A549 (cell line): ENCODE data around the gene DHX32. TPM values are rescaled to one million over a fixed set of nuclear protein-coding genes. Genes with fewer than 3 reads are reported as not detected.

Source experiments
- ATAC-seq, 2 experiments: fragments of 200-7000 bp in 1 of 2; fragments of >200 bp in 1 of 2; cut with Nextera tagmentation in 1 of 2; cut with Tn5 transposase in 1 of 2; 3 replicates each; pipeline versions ENCODE4 v1.8.0 to v1.9.1; 2018 to 2020; ENCODE audit warnings: mild to moderate bottlenecking in 1 of 2, moderate library complexity in 1 of 2
- CTCF ChIA-PET: fragments of 300-600 bp; sonication (Branson Sonifier 250); formaldehyde crosslinking; extraction: SDS; loops from one replicate; lab custom pipeline; 2021; ENCODE audit warnings: antibody characterized with exemption, inconsistent platforms; lab: Yijun Ruan, JAX
- POLR2A ChIA-PET: fragments of 350-600 bp; formaldehyde crosslinking; extraction: SDS; loops from one replicate; lab custom pipeline; 2021; ENCODE audit warnings: antibody characterized with exemption, inconsistent platforms; lab: Yijun Ruan, JAX
- DNase-seq, 2 experiments: peaks; one replicate each; pipeline versions ENCODE4 v3.0.0 to v3.0.0-alpha.2; 2011 to 2016; ENCODE audit warnings: low read depth in 1 of 2, low spot score in 1 of 2
- FAIRE-seq: peaks from 2 replicates; lab custom pipeline; 2011; peaks lifted over from hg19 to GRCh38; lab: Jason Lieb, UNC
- H3K27ac ChIP-seq, 2 experiments: fragments of >200 bp; sonication (Bioruptor Twin); formaldehyde crosslinking; 3 replicates each; pipeline ENCODE4 v1.5.1; 2016 to 2017
- H3K4me1 ChIP-seq: fragments of >200 bp; sonication (Bioruptor Twin); formaldehyde crosslinking; 3 replicates; pipeline ENCODE4 v1.6.1; 2016
- H3K4me2 ChIP-seq: fragments of >200 bp; sonication (Bioruptor Twin); formaldehyde crosslinking; 3 replicates; pipeline ENCODE4 v1.6.1; 2016
- H3K4me3 ChIP-seq: fragments of >200 bp; sonication (Bioruptor Twin); formaldehyde crosslinking; 3 replicates; pipeline ENCODE4 v1.5.1; 2016
- H3K9me3 ChIP-seq: fragments of >200 bp; sonication (Bioruptor Twin); formaldehyde crosslinking; 3 replicates; pipeline ENCODE4 v1.6.1; 2016
- CBX2 ChIP-seq: fragments of 200-600 bp; sonication (generic); IDR thresholded peaks from 2 replicates; pipeline ENCODE4 v1.6.1; 2016; ENCODE audit warnings: low read depth, mild to moderate bottlenecking, borderline replicate concordance
- CEBPB ChIP-seq, 2 experiments: fragments of >200 bp in 1 of 2; sonication (Bioruptor Twin) in 1 of 2; formaldehyde crosslinking in 1 of 2; IDR thresholded peaks; 2 replicates each; pipeline ENCODE4 v1.6.1; 2012 to 2016
- CHD2 ChIP-seq: fragments of 150-350 bp; IDR thresholded peaks from 2 replicates; pipeline ENCODE4 v1.6.1; 2014; ENCODE audit warnings: low read length; ENCODE audit not compliant: partially characterized antibody
- EHF ChIP-seq: fragments of 250-450 bp; sonication (Bioruptor Pico); IDR thresholded peaks from 2 replicates; pipeline ENCODE4 v1.5.0; 2020; ENCODE audit warnings: mild to moderate bottlenecking
- FOSL2 ChIP-seq, 2 experiments: fragments of 450-650 bp in 1 of 2; fragments of >200 bp in 1 of 2; sonication (Bioruptor Twin) in 1 of 2; formaldehyde crosslinking; IDR thresholded peaks; 2 replicates each; pipeline versions ENCODE4 v1.5.0 to v1.6.1; 2016 to 2020; ENCODE audit warnings: mild to moderate bottlenecking in 1 of 2, moderate library complexity in 1 of 2
- HEYL ChIP-seq: fragments of 250-450 bp; sonication (Bioruptor Pico); IDR thresholded peaks from 2 replicates; pipeline ENCODE4 v1.8.0; 2021; ENCODE audit warnings: mild to moderate bottlenecking, moderate library complexity
- JUNB ChIP-seq: fragments of >200 bp; sonication (Bioruptor Twin); formaldehyde crosslinking; IDR thresholded peaks from 2 replicates; pipeline ENCODE4 v1.6.1; 2016
- KDM1A ChIP-seq: fragments of 200-600 bp; sonication (generic); IDR thresholded peaks from 2 replicates; pipeline ENCODE4 v1.6.1; 2016; ENCODE audit warnings: low read depth, mild to moderate bottlenecking
- MYC ChIP-seq: IDR thresholded peaks from 2 replicates; pipeline ENCODE4 v1.6.1; 2012; ENCODE audit warnings: mild to moderate bottlenecking, inconsistent platforms, low read length, improper control_type of control experiment, borderline replicate concordance
- NR3C1 ChIP-seq: fragments of >200 bp; sonication (Bioruptor Twin); formaldehyde crosslinking; IDR thresholded peaks from 3 replicates; pipeline ENCODE4 v1.6.1; 2017
- PHF8 ChIP-seq: fragments of 200-600 bp; sonication (generic); IDR thresholded peaks from 2 replicates; pipeline ENCODE4 v1.6.1; 2016; ENCODE audit warnings: low read depth, mild to moderate bottlenecking, antibody characterized with exemption, moderate library complexity, borderline replicate concordance
- RAD21 ChIP-seq, 2 experiments: fragments of >200 bp in 1 of 2; sonication (Bioruptor Twin) in 1 of 2; formaldehyde crosslinking in 1 of 2; IDR thresholded peaks in 1 of 2; conservative IDR thresholded peaks in 1 of 2; 2 replicates in 1 of 2; 3 replicates in 1 of 2; pipeline ENCODE4 v1.6.1; 2012 to 2018; ENCODE audit warnings: inconsistent platforms in 1 of 2
- RARB ChIP-seq: fragments of 250-450 bp; sonication (Bioruptor Pico); IDR thresholded peaks from 2 replicates; pipeline ENCODE4 v1.8.0; 2021; ENCODE audit warnings: mild to moderate bottlenecking, moderate library complexity
- RCOR1 ChIP-seq: fragments of 150-350 bp; IDR thresholded peaks from 2 replicates; pipeline ENCODE4 v1.6.1; 2014; ENCODE audit warnings: antibody characterized with exemption, low read length, low read depth
- ZFP36 ChIP-seq: fragments of 450-650 bp; IDR thresholded peaks from 2 replicates; pipeline ENCODE4 v1.6.1; 2014; ENCODE audit warnings: borderline replicate concordance; ENCODE audit not compliant: partially characterized antibody
- WGBS: methylation state at CpG from one replicate; pipeline ENCODE4 v1.1.6; 2017; ENCODE audit errors: missing lambda C conversion rate; 5-methylcytosine and 5-hydroxymethylcytosine counted together
- polyA plus RNA-seq, 4 experiments: library from polyadenylated mRNA; depleted of rRNA in 3 of 4; stranded (reverse); fragments of >200 nt; fragmentation: RNase III in 1 of 4; extraction: RNeasy Plus Mini Kit Qiagen cat#74134 plus additional on column Dnase treatment in 1 of 4; gene quantifications; 2 replicates in 3 of 4; 3 replicates in 1 of 4; pipeline ENCODE4 v1.2.3, GENCODE V29; 2011 to 2017
- TF ChIP-seq, protein P1 (sequence below): fragments of 200-600 bp; sonication (generic); IDR thresholded peaks from 2 replicates; pipeline ENCODE4 v1.6.1; 2016; ENCODE audit warnings: antibody characterized with exemption, mild to moderate bottlenecking, moderate library complexity
- TF ChIP-seq, protein P2 (sequence below): fragments of 150-350 bp; IDR thresholded peaks from 2 replicates; pipeline ENCODE4 v1.6.1; 2014; ENCODE audit warnings: low read depth, mild to moderate bottlenecking, low read length
- TF ChIP-seq, protein P3 (sequence below): fragments of >200 bp; sonication (Bioruptor Twin); formaldehyde crosslinking; IDR thresholded peaks from 3 replicates; pipeline ENCODE4 v1.5.1; 2016
- TF ChIP-seq, protein P4 (sequence below): fragments of >200 bp; sonication (Bioruptor Twin); formaldehyde crosslinking; IDR thresholded peaks from 2 replicates; pipeline ENCODE4 v1.6.1; 2016

The DHX32 gene
- polyA plus RNA-seq, 2 of the 4 experiments (the other 2 are of a cell fraction): 37.4 to 61.8 TPM

DNA sequence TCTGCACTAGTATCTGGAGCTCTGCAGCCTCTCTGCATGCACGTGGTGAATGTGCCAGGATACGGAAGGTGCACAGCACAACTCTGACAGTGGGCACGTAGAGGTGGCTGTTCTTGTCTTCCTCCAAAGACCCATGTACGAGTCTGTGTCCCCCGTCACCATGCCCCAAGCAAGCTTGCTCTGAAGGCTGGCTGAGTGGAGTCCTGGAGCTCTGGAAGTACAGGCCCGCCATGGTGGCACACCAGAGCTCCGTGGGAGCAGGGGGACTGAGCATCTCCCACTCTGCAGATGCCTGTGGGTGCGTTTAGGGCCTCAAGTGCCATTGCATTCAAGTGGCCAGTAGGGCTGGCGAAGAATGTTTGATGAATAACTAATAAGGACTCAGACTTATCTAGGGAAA, 40.7 kb downstream of the DHX32 start:
- TF ChIP-seq, protein P1, sequence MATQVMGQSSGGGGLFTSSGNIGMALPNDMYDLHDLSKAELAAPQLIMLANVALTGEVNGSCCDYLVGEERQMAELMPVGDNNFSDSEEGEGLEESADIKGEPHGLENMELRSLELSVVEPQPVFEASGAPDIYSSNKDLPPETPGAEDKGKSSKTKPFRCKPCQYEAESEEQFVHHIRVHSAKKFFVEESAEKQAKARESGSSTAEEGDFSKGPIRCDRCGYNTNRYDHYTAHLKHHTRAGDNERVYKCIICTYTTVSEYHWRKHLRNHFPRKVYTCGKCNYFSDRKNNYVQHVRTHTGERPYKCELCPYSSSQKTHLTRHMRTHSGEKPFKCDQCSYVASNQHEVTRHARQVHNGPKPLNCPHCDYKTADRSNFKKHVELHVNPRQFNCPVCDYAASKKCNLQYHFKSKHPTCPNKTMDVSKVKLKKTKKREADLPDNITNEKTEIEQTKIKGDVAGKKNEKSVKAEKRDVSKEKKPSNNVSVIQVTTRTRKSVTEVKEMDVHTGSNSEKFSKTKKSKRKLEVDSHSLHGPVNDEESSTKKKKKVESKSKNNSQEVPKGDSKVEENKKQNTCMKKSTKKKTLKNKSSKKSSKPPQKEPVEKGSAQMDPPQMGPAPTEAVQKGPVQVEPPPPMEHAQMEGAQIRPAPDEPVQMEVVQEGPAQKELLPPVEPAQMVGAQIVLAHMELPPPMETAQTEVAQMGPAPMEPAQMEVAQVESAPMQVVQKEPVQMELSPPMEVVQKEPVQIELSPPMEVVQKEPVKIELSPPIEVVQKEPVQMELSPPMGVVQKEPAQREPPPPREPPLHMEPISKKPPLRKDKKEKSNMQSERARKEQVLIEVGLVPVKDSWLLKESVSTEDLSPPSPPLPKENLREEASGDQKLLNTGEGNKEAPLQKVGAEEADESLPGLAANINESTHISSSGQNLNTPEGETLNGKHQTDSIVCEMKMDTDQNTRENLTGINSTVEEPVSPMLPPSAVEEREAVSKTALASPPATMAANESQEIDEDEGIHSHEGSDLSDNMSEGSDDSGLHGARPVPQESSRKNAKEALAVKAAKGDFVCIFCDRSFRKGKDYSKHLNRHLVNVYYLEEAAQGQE: no peak
- TF ChIP-seq RCOR1 (no peak), CBX2 (no peak), RAD21 (conservative IDR thresholded peaks at IDR 0.05 in 1 of 2, IDR thresholded peaks at IDR 0.05 in 1 of 2) (no peak), EHF (no peak), HEYL (no peak), MYC (no peak), PHF8 (no peak), CHD2 (no peak)
- TF ChIP-seq, protein P2, sequence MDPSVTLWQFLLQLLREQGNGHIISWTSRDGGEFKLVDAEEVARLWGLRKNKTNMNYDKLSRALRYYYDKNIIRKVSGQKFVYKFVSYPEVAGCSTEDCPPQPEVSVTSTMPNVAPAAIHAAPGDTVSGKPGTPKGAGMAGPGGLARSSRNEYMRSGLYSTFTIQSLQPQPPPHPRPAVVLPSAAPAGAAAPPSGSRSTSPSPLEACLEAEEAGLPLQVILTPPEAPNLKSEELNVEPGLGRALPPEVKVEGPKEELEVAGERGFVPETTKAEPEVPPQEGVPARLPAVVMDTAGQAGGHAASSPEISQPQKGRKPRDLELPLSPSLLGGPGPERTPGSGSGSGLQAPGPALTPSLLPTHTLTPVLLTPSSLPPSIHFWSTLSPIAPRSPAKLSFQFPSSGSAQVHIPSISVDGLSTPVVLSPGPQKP: no peak
- H3K4me2 ChIP-seq: peak overlapping the region; percentile 65
- CTCF ChIA-PET: interaction anchor here (0.5 to 1.3 kb wide), 3 partner anchors 8 to 40 kb away, joined by 3 read pairs; no protein-coding TSS in a partner anchor
- peaks cover 20% of the 10 kb centered on the region for H3K4me1 ChIP-seq
- FAIRE-seq: no peak
- H3K27ac ChIP-seq: peak overlapping the region in 1 of 2 experiments; percentile 55; a peak in 3 of 6 replicates
- ATAC-seq: peak in 1 of 2 experiments; percentile 11; a peak in 3 of 6 replicates
- DNase-seq: no peak
- no peak overlapping the region for H3K4me3 ChIP-seq
- H3K9me3 ChIP-seq: no peaks in the 10 kb centered on the region
- WGBS: 91% methylated on average over 8 of the region's 9 CpGs
- POLR2A ChIA-PET: interaction anchor here (1.0 kb wide), 1 partner anchor 17 kb away, joined by 5 read pairs; the partner anchor contains the start of genes BCCIP and UROS

DNA sequence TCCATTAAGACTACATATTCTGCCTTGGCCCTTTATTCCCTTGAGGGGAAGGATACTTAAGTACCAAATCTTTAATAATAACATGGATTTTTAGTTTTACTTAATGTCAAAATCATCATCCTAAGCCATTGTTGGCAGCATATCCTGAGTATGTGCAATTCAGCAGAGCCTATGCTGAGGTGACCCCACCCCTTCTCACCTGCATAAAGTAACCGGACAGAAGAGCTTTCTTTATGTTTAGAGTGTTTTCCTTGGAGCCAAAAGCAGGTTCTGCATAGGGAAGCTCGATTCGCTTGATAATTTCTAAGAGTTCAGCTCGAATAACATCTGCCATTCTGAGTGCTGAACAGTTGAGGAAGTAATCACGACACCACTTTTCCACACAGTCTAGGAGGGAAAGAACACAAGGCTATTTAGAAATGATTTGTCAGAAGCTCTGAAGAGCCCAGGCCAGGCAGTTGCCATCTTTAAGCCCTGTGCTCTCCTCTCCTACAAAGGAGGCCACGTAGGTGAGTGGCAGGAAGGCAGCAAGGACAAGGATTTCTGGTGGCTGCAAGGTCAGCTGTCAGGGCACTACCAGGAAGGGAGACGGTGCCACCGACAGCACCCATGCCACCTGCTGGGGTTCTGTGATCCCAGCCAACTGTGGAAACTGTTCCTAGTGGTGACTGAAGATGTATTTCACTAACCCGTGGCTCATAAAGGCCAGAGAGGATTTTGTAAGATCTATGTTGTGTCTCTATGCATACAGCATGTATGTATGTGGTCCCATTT, 42.1 kb downstream of the DHX32 start:
- CTCF ChIA-PET: interaction anchor here (1.3 kb wide), 1 partner anchor 41 kb away, joined by 3 read pairs; no protein-coding TSS in a partner anchor
- POLR2A ChIA-PET: interaction anchor here (1.0 kb wide), 1 partner anchor 8 kb away, joined by 3 read pairs; no protein-coding TSS in a partner anchor
- TF ChIP-seq, protein P3, sequence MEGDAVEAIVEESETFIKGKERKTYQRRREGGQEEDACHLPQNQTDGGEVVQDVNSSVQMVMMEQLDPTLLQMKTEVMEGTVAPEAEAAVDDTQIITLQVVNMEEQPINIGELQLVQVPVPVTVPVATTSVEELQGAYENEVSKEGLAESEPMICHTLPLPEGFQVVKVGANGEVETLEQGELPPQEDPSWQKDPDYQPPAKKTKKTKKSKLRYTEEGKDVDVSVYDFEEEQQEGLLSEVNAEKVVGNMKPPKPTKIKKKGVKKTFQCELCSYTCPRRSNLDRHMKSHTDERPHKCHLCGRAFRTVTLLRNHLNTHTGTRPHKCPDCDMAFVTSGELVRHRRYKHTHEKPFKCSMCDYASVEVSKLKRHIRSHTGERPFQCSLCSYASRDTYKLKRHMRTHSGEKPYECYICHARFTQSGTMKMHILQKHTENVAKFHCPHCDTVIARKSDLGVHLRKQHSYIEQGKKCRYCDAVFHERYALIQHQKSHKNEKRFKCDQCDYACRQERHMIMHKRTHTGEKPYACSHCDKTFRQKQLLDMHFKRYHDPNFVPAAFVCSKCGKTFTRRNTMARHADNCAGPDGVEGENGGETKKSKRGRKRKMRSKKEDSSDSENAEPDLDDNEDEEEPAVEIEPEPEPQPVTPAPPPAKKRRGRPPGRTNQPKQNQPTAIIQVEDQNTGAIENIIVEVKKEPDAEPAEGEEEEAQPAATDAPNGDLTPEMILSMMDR: no peak
- TF ChIP-seq KDM1A (no peak), FOSL2 (IDR thresholded peaks at IDR 0.05) (no peak), FOSL2 (CRISPR knock-in tag; IDR thresholded peaks at IDR 0.05) (no peak), ZFP36 (no peak), RCOR1 (no peak), CEBPB (IDR thresholded peaks at IDR 0.05) (no peak), NR3C1 (no peak), MYC (no peak), RARB (CRISPR knock-in tag) (no peak), JUNB (no peak)
- TF ChIP-seq, protein P4, sequence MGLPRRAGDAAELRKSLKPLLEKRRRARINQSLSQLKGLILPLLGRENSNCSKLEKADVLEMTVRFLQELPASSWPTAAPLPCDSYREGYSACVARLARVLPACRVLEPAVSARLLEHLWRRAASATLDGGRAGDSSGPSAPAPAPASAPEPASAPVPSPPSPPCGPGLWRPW: no peak
- TF ChIP-seq, protein P1: no peak
- 87% methylated on average over 9 of the region's 9 CpGs for WGBS
- no peak; a peak in 2 of 6 replicates for ATAC-seq
- H3K4me2 ChIP-seq: no peak overlapping the region
- H3K27ac ChIP-seq: no peak overlapping the region
- H3K4me1 ChIP-seq: peaks cover 20% of the 10 kb centered on the region
- no peak overlapping the region for H3K4me3 ChIP-seq
- FAIRE-seq: no peak
- no peaks in the 10 kb centered on the region for H3K9me3 ChIP-seq
- DNase-seq: no peak
